ENCODE results near the gene DYNLT5.
"Not testable (repeated sequence)": the region's sequence is repeated elsewhere in the genome, so short reads cannot be mapped to it uniquely, and the experiment has no call there.

Gene DYNLT5

GRCh38 chr1:66774438-66774837 lies 22.2 kb downstream of the DYNLT5 start:
- no peak overlapping the region for H3K4me3 ChIP-seq (ENCODE audit: low read depth, low read length)
- no peak for TF ChIP-seq CTCF (IDR thresholded peaks at IDR 0.05; ENCODE audit: low read depth, low read length)

GRCh38 chr1:66775646-66776045 lies 23.4 kb downstream of the DYNLT5 start:
- no peak for TF ChIP-seq CTCF (IDR thresholded peaks at IDR 0.05; ENCODE audit: low read depth, low read length)
- no peak overlapping the region for H3K4me3 ChIP-seq (ENCODE audit: low read depth, low read length)

- H3K4me3 ChIP-seq (ENCODE audit: low read depth, low read length) = no peak overlapping the region
- no peak for TF ChIP-seq CTCF (IDR thresholded peaks at IDR 0.05; ENCODE audit: low read depth, low read length)
These were observed 25.6 kb downstream of the DYNLT5 start for GRCh38 chr1:66777831-66778230.

- TF ChIP-seq CTCF (IDR thresholded peaks at IDR 0.05; ENCODE audit: low read depth, low read length) = no peak
- no peak overlapping the region for H3K4me3 ChIP-seq (ENCODE audit: low read depth, low read length)
These were observed 26.0 kb downstream of the DYNLT5 start for GRCh38 chr1:66778266-66778665.

- TF ChIP-seq CTCF (IDR thresholded peaks at IDR 0.05; ENCODE audit: low read depth, low read length) = no peak
- H3K4me3 ChIP-seq (ENCODE audit: low read depth, low read length) = no peak overlapping the region
These were observed 26.7 kb downstream of the DYNLT5 start for GRCh38 chr1:66778969-66779368.

- no peak overlapping the region for H3K4me3 ChIP-seq (ENCODE audit: low read depth, low read length)
- no peak for TF ChIP-seq CTCF (IDR thresholded peaks at IDR 0.05; ENCODE audit: low read depth, low read length)
These were observed 27.3 kb downstream of the DYNLT5 start for GRCh38 chr1:66779475-66780078.

GRCh38 chr1:66785800-66786199 lies 33.5 kb downstream of the DYNLT5 start:
- not testable (repeated sequence) for H3K4me3 ChIP-seq (ENCODE audit: low read depth, low read length)

GRCh38 chr1:66787641-66788040 lies 35.4 kb downstream of the DYNLT5 start:
- TF ChIP-seq CTCF (IDR thresholded peaks at IDR 0.05; ENCODE audit: low read depth, low read length) = no peak
- no peak overlapping the region for H3K4me3 ChIP-seq (ENCODE audit: low read depth, low read length)
